ENCODE measurements around the gene CYP51A1. TPM values are rescaled to one million over a fixed set of nuclear protein-coding genes. Genes with fewer than 3 reads are reported as not detected.
"Not testable (repeated sequence)": the region's sequence is repeated elsewhere in the genome, so short reads cannot be mapped to it uniquely, and the experiment has no call there.

Gene CYP51A1
- 10 to 100 TPM; 62.5 to 74.6 TPM for total RNA-seq

DNA sequence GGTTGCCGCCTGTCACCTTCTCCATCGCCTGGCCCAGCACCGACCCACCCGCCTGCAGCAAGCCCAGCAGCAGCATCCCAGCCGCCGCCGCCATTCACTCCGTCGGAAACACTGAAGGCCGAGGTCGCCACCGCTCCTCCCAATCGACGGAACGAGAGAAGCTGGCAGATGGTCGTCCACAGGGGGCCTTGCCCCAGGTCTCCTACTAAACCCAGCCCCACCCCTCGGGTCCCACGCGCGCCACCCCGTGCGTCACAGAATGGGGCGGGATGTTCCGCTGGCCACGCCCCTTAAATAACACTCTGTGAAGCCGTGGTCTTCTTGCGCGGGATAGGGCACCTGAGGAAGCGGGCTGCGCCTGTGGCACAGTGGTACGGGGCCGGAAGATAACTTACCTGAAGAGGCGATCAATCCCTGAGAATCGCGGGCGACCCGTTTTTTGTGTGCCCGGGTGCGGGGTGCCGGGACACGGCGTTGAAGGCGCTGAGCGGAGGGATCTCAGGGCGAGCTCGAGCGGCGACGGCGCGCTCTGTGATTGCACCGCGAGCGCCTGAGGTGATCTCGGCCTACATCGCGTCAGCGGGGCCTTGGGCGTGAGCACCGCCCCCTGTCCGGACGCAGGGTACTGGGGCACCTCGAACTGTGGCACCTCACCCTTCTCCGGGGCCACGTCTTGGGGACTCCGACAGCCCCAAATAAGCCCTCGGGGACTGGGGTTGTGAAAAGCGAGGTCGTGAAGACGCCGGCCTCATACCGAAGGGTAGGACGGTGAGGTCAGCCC, at the start of gene CYP51A1:
Gene CYP51A1, minus strand, starts transcription at position 207 of the 781 bp plus-strand sequence. Its CDS starts 113 bp downstream, at position 94.
- H3K4me1 Mint-ChIP-seq (ENCODE audit: low read depth in 2 of 2): peaks cover 27% of the 10 kb centered on the region in 2 donors
- ATAC-seq: peak; percentile 94 to 95

DNA sequence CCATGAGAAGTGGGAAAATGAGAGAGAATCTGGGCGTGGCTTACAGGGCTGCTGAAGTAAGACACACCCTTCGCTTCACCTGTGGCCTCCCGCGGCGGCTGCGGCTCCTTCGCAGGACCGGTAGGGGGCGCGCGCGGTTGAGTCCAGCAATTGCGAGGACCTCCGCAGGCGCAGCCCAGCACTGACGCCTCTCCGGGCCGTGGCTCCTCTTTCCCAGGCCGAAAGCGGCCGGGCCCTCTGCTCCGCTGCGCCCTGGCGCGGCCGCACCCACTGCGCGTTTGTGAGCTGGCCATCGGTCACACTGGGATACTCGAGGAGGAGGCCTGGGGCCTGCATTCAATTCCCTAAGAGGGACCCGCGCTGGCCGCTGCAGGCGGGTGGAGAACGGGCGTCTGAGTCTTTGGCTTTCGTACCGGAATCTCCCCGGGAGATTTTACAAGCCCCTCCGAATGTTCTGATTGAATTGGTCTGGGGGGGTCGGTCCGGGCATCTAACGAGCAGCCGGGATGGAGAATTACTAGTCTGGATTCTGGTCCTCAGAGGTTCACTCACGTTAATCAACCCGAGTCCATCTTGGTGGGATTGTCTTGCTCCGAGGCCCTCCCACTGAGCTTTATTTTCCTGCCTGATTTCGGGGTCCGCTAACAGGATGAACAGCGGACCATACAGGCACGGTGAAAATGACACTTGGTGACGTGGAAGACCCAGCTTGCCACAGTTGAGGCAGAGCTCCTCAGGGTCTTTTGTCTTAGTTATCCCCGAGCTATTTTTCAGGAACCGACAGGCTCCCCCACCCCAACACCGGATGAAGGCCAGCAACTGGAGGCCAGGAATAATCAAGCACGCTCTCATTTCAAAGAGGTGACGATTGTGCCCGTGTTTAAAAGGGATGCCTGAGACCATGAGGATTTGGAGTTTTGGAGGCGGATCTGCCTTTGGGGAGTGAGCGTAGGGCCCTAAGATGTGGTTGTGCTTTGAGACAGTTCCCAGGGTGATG, 44.9 kb upstream of the CYP51A1 start, which contains the start of gene LRRD1:
Gene LRRD1, minus strand, starts transcription at position 215 of the 997 bp plus-strand sequence. CDS start 13,940 bp downstream, outside the sequence.
- Mint-ChIP-seq H3K27ac (no peak within 1 kb of the TSS), H3K4me3 (peak within 1 kb of the TSS; percentile 81), H3K36me3 (no peaks in the 10 kb centered on the region), H3K4me1 (ENCODE audit: low read depth in 2 of 2) (peaks cover 2 to 9% of the 10 kb centered on the region in 2 donors), H3K27me3 (peaks cover 7 to 13% of the 10 kb centered on the region in 2 donors), H3K9me3 (no peaks in the 10 kb centered on the region)
- peak; percentile 88 for DNase-seq (ENCODE audit: low spot score)
- ATAC-seq: peak; percentile 99

More for the DNA sequence above, at the start of gene CYP51A1:
- Mint-ChIP-seq H3K4me3 (peak within 1 kb of the TSS; percentile 93), H3K27ac (peak within 1 kb of the TSS; percentile 95 to 99), H3K27me3 (peaks cover 0 to 5% of the 10 kb centered on the region in 2 donors), H3K9me3 (no peaks in the 10 kb centered on the region), H3K36me3 (peaks cover 14% of the 10 kb centered on the region)
- DNase-seq (ENCODE audit: low spot score): peak; percentile 93

DNA sequence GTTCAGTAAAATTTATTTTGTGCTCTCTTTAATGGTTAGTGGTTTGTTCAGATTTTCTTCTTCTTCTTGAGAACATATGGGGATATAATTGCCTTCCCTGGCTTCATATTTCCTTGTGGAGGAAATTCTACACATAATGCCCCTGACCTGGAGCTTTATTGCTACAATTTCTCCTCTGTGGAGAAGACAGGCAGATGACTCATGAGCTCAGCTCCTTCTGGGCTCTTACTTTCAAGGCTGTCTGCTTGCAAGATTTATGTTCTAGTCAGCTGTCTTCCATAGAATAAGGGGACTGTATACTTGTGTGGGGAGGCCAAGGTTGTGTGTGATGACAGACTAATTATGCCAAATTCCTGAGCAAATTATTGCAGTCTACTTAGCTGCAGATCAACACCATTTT, 43.1 kb upstream of the CYP51A1 start:
- peaks cover 2 to 9% of the 10 kb centered on the region in 2 donors for H3K4me1 Mint-ChIP-seq (ENCODE audit: low read depth in 2 of 2)
- no peaks in the 10 kb centered on the region for H3K36me3 Mint-ChIP-seq
- peaks cover 19 to 20% of the 10 kb centered on the region in 2 donors for H3K27me3 Mint-ChIP-seq
- no peaks in the 10 kb centered on the region for H3K9me3 Mint-ChIP-seq
- DNase-seq (ENCODE audit: low spot score) (no peak), ATAC-seq (no peak)
- H3K4me3 Mint-ChIP-seq: no peak overlapping the region
- no peak overlapping the region for H3K27ac Mint-ChIP-seq

DNA sequence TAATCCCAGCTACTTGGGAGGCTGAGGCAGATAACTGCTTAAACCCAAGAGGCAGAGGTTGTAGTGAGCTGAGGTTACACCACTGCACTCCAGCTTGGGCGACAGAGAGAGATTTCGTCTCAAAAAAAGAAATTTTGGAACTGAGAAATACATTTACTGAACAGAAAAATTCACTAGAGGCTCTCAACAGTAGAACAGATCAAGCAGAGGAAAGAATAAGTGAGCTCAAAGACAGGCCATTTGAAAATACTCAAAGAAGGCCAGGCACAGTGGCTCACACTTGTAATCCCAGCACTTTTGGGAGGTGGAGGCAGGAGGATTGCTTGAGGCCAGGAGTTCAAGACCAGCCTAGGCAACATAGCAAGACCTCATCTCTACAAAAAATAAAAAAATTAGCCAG, 35.3 kb upstream of the CYP51A1 start:
- not testable (repeated sequence) for H3K36me3 Mint-ChIP-seq; H3K4me3 Mint-ChIP-seq; H3K4me1 Mint-ChIP-seq (ENCODE audit: low read depth in 2 of 2); ATAC-seq; H3K27ac Mint-ChIP-seq; DNase-seq (ENCODE audit: low spot score); H3K9me3 Mint-ChIP-seq
- peaks cover 13 to 19% of the 10 kb centered on the region in 2 donors for H3K27me3 Mint-ChIP-seq

DNA sequence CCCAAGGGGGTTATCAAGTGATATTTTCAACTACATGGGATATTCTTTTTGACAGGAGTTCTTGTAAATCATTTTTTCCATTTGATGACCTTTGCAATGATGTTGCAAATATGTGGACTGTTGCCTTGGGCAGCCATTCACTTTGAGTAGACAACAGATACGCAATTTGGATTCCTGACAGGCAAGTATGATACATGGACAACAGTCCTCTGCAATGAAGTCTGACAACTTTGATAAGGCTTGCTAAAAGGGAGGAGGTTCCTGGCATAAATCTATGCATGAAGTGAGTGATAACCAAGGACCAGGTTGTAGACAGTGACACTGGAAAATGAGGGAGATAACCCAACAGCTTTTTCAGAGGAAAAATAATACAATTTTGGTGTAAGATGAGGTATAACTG, 27.0 kb upstream of the CYP51A1 start:
- Mint-ChIP-seq H3K4me1 (ENCODE audit: low read depth in 2 of 2) (peaks cover 0 to 6% of the 10 kb centered on the region in 2 donors), H3K27me3 (peaks cover 7 to 17% of the 10 kb centered on the region in 2 donors), H3K27ac (no peak overlapping the region), H3K4me3 (no peak overlapping the region), H3K9me3 (no peaks in the 10 kb centered on the region), H3K36me3 (no peaks in the 10 kb centered on the region)
- DNase-seq (ENCODE audit: low spot score) (no peak), ATAC-seq (no peak)

DNA sequence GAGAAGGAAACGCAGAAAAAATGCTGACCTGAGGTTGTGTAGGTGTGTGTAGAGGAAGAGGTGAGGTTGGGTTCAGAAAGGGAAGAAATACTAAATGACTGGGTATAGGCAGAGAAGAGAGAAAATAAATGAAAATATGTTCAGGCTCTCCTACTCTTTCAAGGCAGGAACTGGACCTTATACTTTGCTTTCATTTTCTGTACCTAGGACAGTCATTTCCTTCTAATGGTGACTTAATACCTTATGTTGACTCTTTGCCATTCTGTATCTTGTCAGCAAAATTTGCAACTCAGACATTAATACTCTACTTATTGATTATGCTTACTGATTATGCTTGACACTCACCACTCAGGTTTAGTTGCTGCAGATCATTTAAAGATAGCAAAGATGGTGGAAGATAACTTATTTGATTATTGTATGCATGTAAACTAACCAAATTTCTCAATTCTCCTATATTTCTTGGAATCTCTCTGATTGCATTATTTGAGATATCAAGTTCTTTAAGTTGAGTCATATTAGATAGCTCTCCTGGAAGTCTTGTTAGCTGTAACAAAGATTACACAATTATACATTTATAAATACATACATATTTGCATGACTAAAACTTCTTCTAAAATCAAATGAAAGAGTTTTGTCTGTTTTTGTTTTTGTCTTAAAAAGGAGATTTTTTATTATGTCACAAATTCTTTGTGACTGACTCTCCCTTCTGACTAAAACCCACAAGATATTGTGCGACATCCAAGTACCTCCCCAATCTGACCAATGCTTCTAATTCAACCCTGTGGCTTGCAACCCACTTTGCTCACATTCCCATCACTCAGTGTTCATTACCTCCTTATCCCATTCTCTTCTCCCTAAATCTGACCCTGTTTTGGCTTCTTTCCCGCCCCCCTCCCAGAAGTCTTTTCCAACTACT, 24.6 kb upstream of the CYP51A1 start:
- no peaks in the 10 kb centered on the region for H3K36me3 Mint-ChIP-seq
- no peak overlapping the region for H3K27ac Mint-ChIP-seq
- ATAC-seq: no peak
- no peak overlapping the region for H3K4me3 Mint-ChIP-seq
- no peaks in the 10 kb centered on the region for H3K9me3 Mint-ChIP-seq
- peaks cover 10 to 17% of the 10 kb centered on the region in 2 donors for H3K27me3 Mint-ChIP-seq
- peaks cover 0 to 6% of the 10 kb centered on the region in 2 donors for H3K4me1 Mint-ChIP-seq (ENCODE audit: low read depth in 2 of 2)
- no peak for DNase-seq (ENCODE audit: low spot score)

DNA sequence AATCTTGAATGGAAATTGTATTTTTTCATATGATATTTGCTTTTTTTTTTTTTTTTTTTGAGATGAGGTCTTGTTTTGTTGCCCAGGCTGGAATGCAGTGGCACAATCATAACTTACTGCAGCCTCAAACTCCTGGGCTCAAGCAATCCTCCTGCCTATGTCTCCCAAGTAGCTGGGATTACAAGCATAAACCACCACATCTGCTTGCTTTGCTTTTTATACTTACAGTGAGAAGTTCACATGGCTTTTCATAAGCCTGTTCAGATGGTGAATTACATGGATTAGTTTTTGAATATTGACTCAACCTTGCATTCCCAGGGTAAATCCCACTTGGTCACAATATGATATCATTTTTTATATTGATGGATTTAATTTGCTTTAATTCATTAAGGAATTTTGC, 22.7 kb upstream of the CYP51A1 start:
- DNase-seq (ENCODE audit: low spot score) (no peak), ATAC-seq (no peak)
- no peak overlapping the region for H3K4me3 Mint-ChIP-seq
- no peaks in the 10 kb centered on the region for H3K9me3 Mint-ChIP-seq
- H3K27me3 Mint-ChIP-seq: peaks cover 9 to 10% of the 10 kb centered on the region in 2 donors
- H3K4me1 Mint-ChIP-seq (ENCODE audit: low read depth in 2 of 2): peaks cover 0 to 6% of the 10 kb centered on the region in 2 donors
- no peak overlapping the region for H3K27ac Mint-ChIP-seq
- no peaks in the 10 kb centered on the region for H3K36me3 Mint-ChIP-seq

DNA sequence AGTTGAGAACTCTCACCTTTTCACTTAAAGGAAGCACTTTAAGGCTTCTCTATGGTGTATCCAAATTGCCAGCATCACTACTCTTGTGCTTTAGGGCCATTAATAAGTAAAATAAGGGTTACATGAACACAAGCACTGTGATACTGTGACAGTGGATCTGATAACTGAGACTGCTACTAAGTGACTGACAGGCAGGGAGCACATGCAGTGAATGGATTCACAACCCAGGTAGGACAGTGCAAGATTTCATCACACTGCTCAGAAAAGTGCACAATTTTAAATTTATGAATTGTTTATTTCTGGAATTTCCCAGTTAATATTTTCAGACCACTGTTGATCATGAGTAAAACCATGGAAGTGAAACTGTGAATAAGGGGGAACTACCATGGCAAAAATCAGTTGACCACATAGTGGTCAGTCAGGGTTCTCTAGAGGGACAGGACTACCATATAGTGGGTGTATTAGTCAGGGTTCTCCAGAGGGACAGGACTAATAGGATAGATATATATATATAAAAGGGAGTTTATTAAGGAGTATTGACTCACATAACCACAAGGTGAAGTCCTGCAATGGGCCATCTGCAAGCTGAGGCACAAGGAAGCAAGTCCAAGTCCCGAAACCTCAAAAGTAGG, 20.9 kb upstream of the CYP51A1 start:
- peaks cover 0 to 3% of the 10 kb centered on the region in 2 donors for H3K27me3 Mint-ChIP-seq
- H3K9me3 Mint-ChIP-seq: no peaks in the 10 kb centered on the region
- no peaks in the 10 kb centered on the region for H3K36me3 Mint-ChIP-seq
- no peak overlapping the region for H3K4me3 Mint-ChIP-seq
- ATAC-seq (no peak), DNase-seq (ENCODE audit: low spot score) (no peak)
- no peak overlapping the region for H3K27ac Mint-ChIP-seq
- peaks cover 0 to 6% of the 10 kb centered on the region in 2 donors for H3K4me1 Mint-ChIP-seq (ENCODE audit: low read depth in 2 of 2)

DNA sequence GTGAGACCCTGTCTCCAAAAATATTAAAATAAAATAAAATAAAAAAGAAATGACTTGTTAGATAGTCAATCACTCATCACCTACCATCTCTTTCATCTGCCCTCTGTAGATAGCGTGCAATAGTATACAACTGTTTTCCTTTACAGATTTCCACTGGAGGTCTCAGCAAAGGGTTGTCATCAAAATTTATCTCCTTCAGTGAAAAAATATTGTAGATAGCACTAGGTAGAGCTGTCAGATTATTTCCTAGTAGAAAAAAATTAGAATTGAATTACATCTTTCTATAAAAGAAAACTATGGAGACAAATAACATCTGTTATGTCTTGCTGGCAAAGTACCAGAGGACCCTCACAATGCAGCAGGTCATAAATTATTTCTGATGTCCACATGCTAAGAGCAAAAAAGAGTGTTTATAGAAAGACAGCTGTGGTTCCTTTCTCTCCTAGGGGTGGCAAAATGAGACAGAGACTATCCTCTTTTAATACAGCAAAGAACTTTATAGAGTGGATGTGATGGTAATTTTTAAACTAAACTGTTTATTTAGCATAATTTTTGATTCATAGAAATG, 16.3 kb upstream of the CYP51A1 start:
- DNase-seq (ENCODE audit: low spot score): no peak
- Mint-ChIP-seq H3K9me3 (no peaks in the 10 kb centered on the region), H3K36me3 (no peaks in the 10 kb centered on the region), H3K4me1 (ENCODE audit: low read depth in 2 of 2) (no peaks in the 10 kb centered on the region), H3K27ac (no peak overlapping the region), H3K4me3 (no peak overlapping the region), H3K27me3 (peaks cover 6% of the 10 kb centered on the region in 2 donors)
- no peak for ATAC-seq

DNA sequence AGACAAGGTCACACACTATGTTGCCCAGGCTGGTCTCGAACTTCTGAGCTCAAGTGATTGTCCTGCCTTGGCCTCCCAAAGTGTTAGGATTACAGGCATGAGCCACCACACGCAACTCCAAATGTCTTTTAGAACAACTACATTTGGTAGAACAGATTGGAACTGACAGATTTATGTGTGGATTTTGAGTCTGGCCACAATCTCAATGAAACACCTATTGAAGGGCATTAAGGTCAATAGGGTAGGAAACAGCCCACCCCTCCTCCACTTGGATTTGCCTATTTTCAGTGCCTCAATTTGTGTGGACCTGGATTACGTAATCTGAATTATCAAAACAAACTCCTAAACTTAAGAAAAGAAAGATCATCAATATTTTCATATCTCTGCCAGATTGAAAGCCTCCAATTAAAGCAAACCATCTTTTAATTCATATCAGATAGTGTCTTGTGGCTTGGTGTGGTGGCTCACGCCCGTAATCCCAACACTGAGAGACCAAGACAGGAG, 15.5 kb upstream of the CYP51A1 start:
- H3K4me1 Mint-ChIP-seq (ENCODE audit: low read depth in 2 of 2): no peaks in the 10 kb centered on the region
- H3K36me3 Mint-ChIP-seq: no peaks in the 10 kb centered on the region
- H3K27me3 Mint-ChIP-seq: peaks cover 4 to 6% of the 10 kb centered on the region in 2 donors
- no peak for ATAC-seq
- no peak overlapping the region for H3K27ac Mint-ChIP-seq
- no peak overlapping the region for H3K4me3 Mint-ChIP-seq
- DNase-seq (ENCODE audit: low spot score): no peak
- H3K9me3 Mint-ChIP-seq: no peaks in the 10 kb centered on the region

DNA sequence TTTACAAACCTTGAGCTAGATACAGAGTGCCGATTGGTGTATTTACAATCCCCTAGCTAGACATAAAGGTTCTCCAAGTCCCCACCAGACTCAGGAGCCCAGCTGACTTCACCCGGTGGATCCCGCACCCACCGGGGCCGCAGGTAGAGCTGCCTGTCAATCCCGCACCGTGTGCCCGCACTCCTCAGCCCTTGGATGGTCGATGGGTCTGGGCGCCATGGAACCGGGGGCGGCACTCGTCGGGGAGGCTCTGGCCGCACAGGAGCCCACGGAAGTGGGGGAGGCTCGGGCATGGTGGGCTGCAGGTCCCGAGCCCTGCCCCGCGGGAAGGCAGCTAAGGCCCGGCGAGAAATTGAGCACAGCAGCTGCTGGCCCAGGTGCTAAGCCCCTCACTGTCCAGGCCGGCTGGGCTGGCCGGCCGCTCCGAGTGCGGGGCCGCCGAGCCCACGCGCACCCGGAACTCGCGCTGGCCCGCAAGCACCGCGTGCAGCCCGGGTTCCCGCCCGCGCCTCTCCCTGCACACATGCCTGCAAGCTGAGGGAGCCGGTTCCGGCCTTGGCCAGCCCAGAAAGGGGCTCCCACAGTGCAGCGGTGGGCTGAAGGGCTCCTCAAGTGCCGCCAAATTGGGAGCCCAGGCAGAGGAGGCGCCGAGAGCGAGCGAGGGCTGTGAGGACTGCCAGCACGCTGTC, 9.1 kb upstream of the CYP51A1 start:
- H3K36me3 Mint-ChIP-seq; H3K27me3 Mint-ChIP-seq; H3K4me3 Mint-ChIP-seq; H3K9me3 Mint-ChIP-seq; ATAC-seq; H3K27ac Mint-ChIP-seq; H3K4me1 Mint-ChIP-seq (ENCODE audit: low read depth in 2 of 2); DNase-seq (ENCODE audit: low spot score): not testable (repeated sequence)

DNA sequence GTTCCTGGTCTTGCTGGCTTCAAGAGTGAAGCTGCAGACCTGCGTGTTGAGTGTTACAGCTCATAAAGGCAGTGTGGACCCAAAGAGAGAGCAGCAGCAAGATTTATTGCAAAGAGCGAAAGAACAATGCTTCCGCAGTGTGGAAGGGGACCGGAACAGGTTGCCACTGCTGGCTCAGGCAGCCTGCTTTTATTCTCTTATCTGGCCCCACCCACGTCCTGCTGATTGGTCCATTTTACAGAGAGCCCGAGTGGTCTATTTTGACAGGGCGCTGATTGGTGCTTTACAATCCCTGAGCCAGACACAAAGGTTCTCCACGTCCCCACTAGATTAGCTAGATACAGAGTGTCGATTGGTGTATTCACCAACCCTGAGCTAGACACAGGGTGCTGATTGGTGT, 8.5 kb upstream of the CYP51A1 start:
- not testable (repeated sequence) for H3K9me3 Mint-ChIP-seq; H3K4me1 Mint-ChIP-seq (ENCODE audit: low read depth in 2 of 2); ATAC-seq; H3K27ac Mint-ChIP-seq; DNase-seq (ENCODE audit: low spot score); H3K27me3 Mint-ChIP-seq; H3K4me3 Mint-ChIP-seq; H3K36me3 Mint-ChIP-seq

Measured in natural killer cell treated with Interleukin-12 subunit alpha and Interleukin-12 subunit beta and Interleukin-15 and Interleukin-18, amount 100 ng/mL, for 72 hours (primary cell).